Psoas muscle (tissue), 8 donors: ENCODE data around the gene HRNR. TPM values are rescaled to one million over a fixed set of nuclear protein-coding genes. Genes with fewer than 3 reads are reported as not detected.

Source experiments
- ATAC-seq, 4 donors: fragments of 200-7000 bp; cut with Tn5 transposase; one replicate each; pipeline ENCODE4 v1.9.1; 2020; ENCODE audit warnings: moderate library complexity in 3 of 4, mild to moderate bottlenecking in 2 of 4
- DNase-seq, 2 donors: peaks; one replicate each; pipeline ENCODE4 v3.0.0-alpha.2; 2020
- H3K27ac ChIP-seq: fragments of 200-600 bp; one replicate; pipeline ENCODE4 v1.8.0; 2022
- H3K27me3 ChIP-seq, 3 donors: fragments of 200-600 bp in 1 of 3; one replicate each; pipeline versions ENCODE4 v1.6.1 to v1.8.0; 2013 to 2022; ENCODE audit warnings: low read length in 2 of 3, mild to moderate bottlenecking in 2 of 3, moderate library complexity in 1 of 3; ENCODE audit not compliant: insufficient read depth in 3 of 3
- H3K36me3 ChIP-seq, 2 donors: fragments of 200-600 bp in 1 of 2; one replicate each; pipeline versions ENCODE4 v1.6.1 to v1.8.0; 2013 to 2022; ENCODE audit warnings: low read depth in 1 of 2, mild to moderate bottlenecking in 1 of 2, moderate library complexity in 1 of 2; ENCODE audit not compliant: insufficient read depth in 1 of 2
- H3K4me1 ChIP-seq: fragments of 200-600 bp; one replicate; pipeline ENCODE4 v1.8.0; 2022
- H3K4me3 ChIP-seq: fragments of 200-600 bp; one replicate; pipeline ENCODE4 v1.8.0; 2022; ENCODE audit warnings: mild to moderate bottlenecking
- H3K9me3 ChIP-seq: fragments of 200-600 bp; one replicate; pipeline ENCODE4 v1.8.0; 2022
- CTCF ChIP-seq: fragments of 200-600 bp; IDR thresholded peaks from one replicate; pipeline ENCODE4 v1.8.0; 2022; ENCODE audit warnings: antibody characterized with exemption
- WGBS, 3 donors: extraction: QIAGEN DNeasy Blood & Tissue Kit; methylation state at CpG; one replicate each; pipeline versions ENCODE4 v1.1.6 to v1.1.7; 2013; 5-methylcytosine and 5-hydroxymethylcytosine counted together
- intact Hi-C, 2 donors: fragments of 100-400 bp; cut with DNase I; formaldehyde crosslinking; loops; one replicate each; pipeline versions ENCODE4 v1.11.0 to v1.14.2; 2022
- polyA plus RNA-seq, 3 donors: library from polyadenylated mRNA; stranded (reverse); fragments of 200-250 nt; gene quantifications; one replicate each; pipeline ENCODE4 v1.2.3, GENCODE V29; 2013
- total RNA-seq, 4 donors: library from RNA; stranded (reverse); fragmentation: NEBNext Ultra II Directional in 2 of 4; extraction: Animal tissue kit (Norgen Biotek cat#: 25700) in 2 of 4; gene quantifications; one replicate each; pipeline versions ENCODE4 v1.2.1 to v1.2.4, GENCODE V29; 2021 to 2023
- donor health status: healthy with polysubstance abuse.
- donor health status: DM: no; HTN: no; CAD: no; lungs with moderate emphysema.
- donor health status: Bipolar disorder and iron deficiency.
- donor health status: healthy.
- donor health status: DM: yes; HTN: yes; CAD: no.
- donor health status: DM: no; HTN: no; CAD: no.
- donor health status: DM: no; HTN: no; CAD: no.
- donor health status: DM: yes; HTN: yes; CAD: no.

HRNR gene
- total and polyA plus RNA-seq, 7 donors = not detected

- no peak for TF ChIP-seq CTCF
- Histone ChIP-seq H3K27ac (no peak overlapping the region), H3K36me3 (no peaks in the 10 kb centered on the region), H3K4me1 (no peaks in the 10 kb centered on the region), H3K27me3 (peaks cover 0 to 2% (median 0%) of the 10 kb centered on the region in 3 donors), H3K9me3 (no peaks in the 10 kb centered on the region), H3K4me3 (no peak overlapping the region)
- WGBS, 3 donors = 17 to 42% (median 39%) methylated on average over 1 of the region's 1 CpG
- DNase-seq (no peak), ATAC-seq (no peak)
- intact Hi-C loops = no loop called here
Measured at GRCh38 chr1:152166966-152167365, 57.0 kb downstream of the HRNR start.

GRCh38 chr1:152165286-152166077 lies 58.5 kb downstream of the HRNR start:
- no peak overlapping the region for H3K4me3 ChIP-seq
- H3K27ac ChIP-seq = no peak overlapping the region
- DNase-seq (no peak), ATAC-seq (no peak)
- intact Hi-C loops = no loop called here
- H3K9me3 ChIP-seq = no peaks in the 10 kb centered on the region
- 68 to 77% (median 74%) methylated on average over 4 of the region's 4 CpGs for WGBS, 3 donors
- no peaks in the 10 kb centered on the region for H3K36me3 ChIP-seq
- peaks cover 0 to 2% (median 0%) of the 10 kb centered on the region in 3 donors for H3K27me3 ChIP-seq
- no peaks in the 10 kb centered on the region for H3K4me1 ChIP-seq
- no peak for TF ChIP-seq CTCF

- ATAC-seq (no peak), DNase-seq (no peak)
- peaks cover 0 to 2% (median 0%) of the 10 kb centered on the region in 3 donors for H3K27me3 ChIP-seq
- H3K27ac ChIP-seq = no peak overlapping the region
- H3K36me3 ChIP-seq = no peaks in the 10 kb centered on the region
- H3K4me3 ChIP-seq = no peak overlapping the region
- H3K9me3 ChIP-seq = no peaks in the 10 kb centered on the region
- 53 to 56% (median 56%) methylated on average over 2 of the region's 2 CpGs for whole genome bisulfite sequencing, 3 donors
- no peak for TF ChIP-seq CTCF
- no peaks in the 10 kb centered on the region for H3K4me1 ChIP-seq
- intact Hi-C loops = no loop called here
Measured at GRCh38 chr1:152164517-152165136, 59.4 kb downstream of the HRNR start.

- H3K4me1 ChIP-seq = no peaks in the 10 kb centered on the region
- 37 to 61% (median 48%) methylated on average over 1 of the region's 1 CpG for WGBS, 3 donors
Measured at GRCh38 chr1:152162792-152163463, 61.1 kb downstream of the HRNR start.

More at GRCh38 chr1:152162792-152163463, 61.1 kb downstream of the HRNR start:
- Histone ChIP-seq H3K4me3 (no peak overlapping the region), H3K27me3 (peaks cover 0 to 2% (median 0%) of the 10 kb centered on the region in 3 donors), H3K36me3 (no peaks in the 10 kb centered on the region), H3K9me3 (no peaks in the 10 kb centered on the region), H3K27ac (no peak overlapping the region)
- intact Hi-C loops = loop anchor here in 1 of 2 donors (2.0 kb wide), 1 partner anchor 70 kb away; no protein-coding TSS in a partner anchor
- TF ChIP-seq CTCF = no peak
- DNase-seq = no peak
- no peak for ATAC-seq

Other genes with a start within 250 kb of the HRNR start
- 100 to 1,000 TPM in 1 of 4 donors, 10 to 100 TPM in 3; 41.8 to 150 (median 59.9) TPM for gene S100A10, start 230.3 kb downstream of the HRNR start, total RNA-seq
- gene S100A10, start 230.3 kb downstream of the HRNR start, polyA plus RNA-seq = 100 to 1,000 TPM in 1 of 3 donors, 10 to 100 TPM in 2; 30.5 to 414 (median 61.6) TPM
- gene S100A11, start 187.2 kb downstream of the HRNR start, total RNA-seq = 10 to 100 TPM; 36.7 to 68.5 (median 47.1) TPM
- 100 to 1,000 TPM in 1 of 3 donors, 10 to 100 TPM in 2; 61.2 to 500 (median 96.1) TPM for gene S100A11, start 187.2 kb downstream of the HRNR start, polyA plus RNA-seq
- gene TCHHL1, start 135.1 kb downstream of the HRNR start, total RNA-seq = not detected
- not detected for gene TCHHL1, start 135.1 kb downstream of the HRNR start, polyA plus RNA-seq
- under 1 TPM in 2 of 4 donors, not detected in 2; 0.04 TPM for gene TCHH, start 108.7 kb downstream of the HRNR start, total RNA-seq
- gene TCHH, start 108.7 kb downstream of the HRNR start, polyA plus RNA-seq = under 1 TPM in 2 of 3 donors, not detected in 1; 0.01 to 0.03 TPM
- gene RPTN, start 65.0 kb downstream of the HRNR start, total RNA-seq = not detected
- not detected for gene RPTN, start 65.0 kb downstream of the HRNR start, polyA plus RNA-seq
- not detected for gene FLG, start 101.0 kb upstream of the HRNR start, total RNA-seq
- gene FLG, start 101.0 kb upstream of the HRNR start, polyA plus RNA-seq = under 1 TPM in 2 of 3 donors, not detected in 1; under 0.01 to 0.01 TPM
- gene FLG2, start 135.8 kb upstream of the HRNR start, total RNA-seq = not detected
- gene FLG2, start 135.8 kb upstream of the HRNR start, polyA plus RNA-seq = not detected
- gene CRNN, start 190.1 kb upstream of the HRNR start, total RNA-seq = not detected
- under 1 TPM in 2 of 3 donors, not detected in 1; 0.28 to 0.30 TPM for gene CRNN, start 190.1 kb upstream of the HRNR start, polyA plus RNA-seq